Measurements from ENCODE around the gene DIO3. TPM values are rescaled to one million over a fixed set of nuclear protein-coding genes. Genes with fewer than 3 reads are reported as not detected.

Gene DIO3
- total and polyA plus RNA-seq, 2 of the 13 experiments (the other 11 are each of a cell fraction or from before 2014, with no cell fraction given) = not detected

DNA sequence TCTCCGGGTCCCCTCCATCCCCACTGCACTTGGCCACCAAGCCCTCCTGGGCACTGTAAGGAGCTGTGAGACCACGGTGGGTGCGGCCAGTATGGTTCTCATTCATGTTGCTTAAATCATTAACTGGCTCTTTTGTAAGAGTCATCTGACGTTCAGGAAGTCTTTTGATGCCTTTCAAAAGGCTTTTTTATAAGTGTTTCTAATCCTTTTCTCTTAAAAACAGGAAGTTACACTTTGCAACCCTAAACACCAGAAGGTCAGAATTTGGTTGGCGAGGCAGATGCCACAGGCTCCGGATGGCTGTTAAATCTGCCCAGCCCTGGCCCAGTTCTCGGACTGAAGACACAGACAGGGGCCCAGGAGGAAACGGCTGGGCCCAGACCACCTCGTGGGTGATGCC lies 26.1 kb upstream of the DIO3 start (continued):
- TF ChIP-seq MED1 (CRISPR knock-in tag; IDR thresholded peaks at IDR 0.05) (peak; percentile 31; the same call in 1 of the 2 replicates), NR1H2 (CRISPR knock-in tag; IDR thresholded peaks at IDR 0.05; ENCODE audit: borderline replicate concordance, low read depth) (no peak)

DNA sequence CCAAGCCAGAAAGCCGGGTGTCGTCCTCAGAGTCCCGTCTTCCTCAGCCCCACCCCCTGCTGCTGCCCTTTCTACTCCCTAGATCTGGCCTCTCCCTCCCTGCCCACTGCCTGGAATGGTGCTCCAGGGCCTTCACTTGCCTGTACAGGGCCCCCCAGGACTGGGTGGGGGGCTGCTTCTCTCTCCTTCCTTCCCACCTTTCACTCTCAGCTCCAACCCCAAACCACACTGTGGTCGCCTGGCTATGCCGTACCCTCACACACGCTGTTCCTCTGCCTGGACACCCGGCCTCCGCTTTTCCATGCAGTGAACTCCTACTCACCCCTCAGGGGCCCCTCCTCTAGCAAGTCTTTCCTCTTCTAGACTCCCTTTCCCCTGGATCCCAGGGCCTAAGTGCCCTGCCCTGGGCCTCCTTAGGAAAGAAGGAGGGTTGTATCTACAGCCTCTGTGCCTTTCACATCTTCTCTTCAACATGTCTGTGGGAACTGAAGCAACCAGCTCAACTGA lies 25.5 kb upstream of the DIO3 start:
- no TSS peak for BruUV-seq (replicated peaks)
- peaks cover 8 to 44% of the 10 kb centered on the region in 2 experiments; a peak in 3 of 5 replicates for H3K27me3 ChIP-seq (ENCODE audit: control insufficient read depth in 1 of 2, insufficient read depth in 2 of 2, low read length in 2 of 2)
- POLR2A ChIA-PET = no interaction called here
- TF ChIP-seq HNRNPLL (IDR thresholded peaks at IDR 0.05; ENCODE audit: low read depth, low read length, poor library complexity, severe bottlenecking) (no peak), ZNF143 (CRISPR knock-in tag; IDR thresholded peaks at IDR 0.05) (no peak), ZNF20 (CRISPR knock-in tag; IDR thresholded peaks at IDR 0.05) (no peak), ZNF33B (CRISPR knock-in tag; IDR thresholded peaks at IDR 0.05) (no peak), NCOR1 (IDR thresholded peaks at IDR 0.05; ENCODE audit: borderline replicate concordance, low read length) (no peak), ZNF484 (CRISPR knock-in tag; IDR thresholded peaks at IDR 0.05; ENCODE audit: borderline replicate concordance, low read depth) (no peak), THYN1 (CRISPR knock-in tag; IDR thresholded peaks at IDR 0.05; ENCODE audit: borderline replicate concordance, low read depth) (no peak)
- TF ChIP-seq, protein P1, sequence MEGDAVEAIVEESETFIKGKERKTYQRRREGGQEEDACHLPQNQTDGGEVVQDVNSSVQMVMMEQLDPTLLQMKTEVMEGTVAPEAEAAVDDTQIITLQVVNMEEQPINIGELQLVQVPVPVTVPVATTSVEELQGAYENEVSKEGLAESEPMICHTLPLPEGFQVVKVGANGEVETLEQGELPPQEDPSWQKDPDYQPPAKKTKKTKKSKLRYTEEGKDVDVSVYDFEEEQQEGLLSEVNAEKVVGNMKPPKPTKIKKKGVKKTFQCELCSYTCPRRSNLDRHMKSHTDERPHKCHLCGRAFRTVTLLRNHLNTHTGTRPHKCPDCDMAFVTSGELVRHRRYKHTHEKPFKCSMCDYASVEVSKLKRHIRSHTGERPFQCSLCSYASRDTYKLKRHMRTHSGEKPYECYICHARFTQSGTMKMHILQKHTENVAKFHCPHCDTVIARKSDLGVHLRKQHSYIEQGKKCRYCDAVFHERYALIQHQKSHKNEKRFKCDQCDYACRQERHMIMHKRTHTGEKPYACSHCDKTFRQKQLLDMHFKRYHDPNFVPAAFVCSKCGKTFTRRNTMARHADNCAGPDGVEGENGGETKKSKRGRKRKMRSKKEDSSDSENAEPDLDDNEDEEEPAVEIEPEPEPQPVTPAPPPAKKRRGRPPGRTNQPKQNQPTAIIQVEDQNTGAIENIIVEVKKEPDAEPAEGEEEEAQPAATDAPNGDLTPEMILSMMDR (CRISPR knock-in tag; IDR thresholded peaks at IDR 0.05) = no peak
- TF ChIP-seq, protein P2, sequence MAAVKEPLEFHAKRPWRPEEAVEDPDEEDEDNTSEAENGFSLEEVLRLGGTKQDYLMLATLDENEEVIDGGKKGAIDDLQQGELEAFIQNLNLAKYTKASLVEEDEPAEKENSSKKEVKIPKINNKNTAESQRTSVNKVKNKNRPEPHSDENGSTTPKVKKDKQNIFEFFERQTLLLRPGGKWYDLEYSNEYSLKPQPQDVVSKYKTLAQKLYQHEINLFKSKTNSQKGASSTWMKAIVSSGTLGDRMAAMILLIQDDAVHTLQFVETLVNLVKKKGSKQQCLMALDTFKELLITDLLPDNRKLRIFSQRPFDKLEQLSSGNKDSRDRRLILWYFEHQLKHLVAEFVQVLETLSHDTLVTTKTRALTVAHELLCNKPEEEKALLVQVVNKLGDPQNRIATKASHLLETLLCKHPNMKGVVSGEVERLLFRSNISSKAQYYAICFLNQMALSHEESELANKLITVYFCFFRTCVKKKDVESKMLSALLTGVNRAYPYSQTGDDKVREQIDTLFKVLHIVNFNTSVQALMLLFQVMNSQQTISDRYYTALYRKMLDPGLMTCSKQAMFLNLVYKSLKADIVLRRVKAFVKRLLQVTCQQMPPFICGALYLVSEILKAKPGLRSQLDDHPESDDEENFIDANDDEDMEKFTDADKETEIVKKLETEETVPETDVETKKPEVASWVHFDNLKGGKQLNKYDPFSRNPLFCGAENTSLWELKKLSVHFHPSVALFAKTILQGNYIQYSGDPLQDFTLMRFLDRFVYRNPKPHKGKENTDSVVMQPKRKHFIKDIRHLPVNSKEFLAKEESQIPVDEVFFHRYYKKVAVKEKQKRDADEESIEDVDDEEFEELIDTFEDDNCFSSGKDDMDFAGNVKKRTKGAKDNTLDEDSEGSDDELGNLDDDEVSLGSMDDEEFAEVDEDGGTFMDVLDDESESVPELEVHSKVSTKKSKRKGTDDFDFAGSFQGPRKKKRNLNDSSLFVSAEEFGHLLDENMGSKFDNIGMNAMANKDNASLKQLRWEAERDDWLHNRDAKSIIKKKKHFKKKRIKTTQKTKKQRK (IDR thresholded peaks at IDR 0.05; ENCODE audit: low read length) = no peak
- TF ChIP-seq, protein P3, sequence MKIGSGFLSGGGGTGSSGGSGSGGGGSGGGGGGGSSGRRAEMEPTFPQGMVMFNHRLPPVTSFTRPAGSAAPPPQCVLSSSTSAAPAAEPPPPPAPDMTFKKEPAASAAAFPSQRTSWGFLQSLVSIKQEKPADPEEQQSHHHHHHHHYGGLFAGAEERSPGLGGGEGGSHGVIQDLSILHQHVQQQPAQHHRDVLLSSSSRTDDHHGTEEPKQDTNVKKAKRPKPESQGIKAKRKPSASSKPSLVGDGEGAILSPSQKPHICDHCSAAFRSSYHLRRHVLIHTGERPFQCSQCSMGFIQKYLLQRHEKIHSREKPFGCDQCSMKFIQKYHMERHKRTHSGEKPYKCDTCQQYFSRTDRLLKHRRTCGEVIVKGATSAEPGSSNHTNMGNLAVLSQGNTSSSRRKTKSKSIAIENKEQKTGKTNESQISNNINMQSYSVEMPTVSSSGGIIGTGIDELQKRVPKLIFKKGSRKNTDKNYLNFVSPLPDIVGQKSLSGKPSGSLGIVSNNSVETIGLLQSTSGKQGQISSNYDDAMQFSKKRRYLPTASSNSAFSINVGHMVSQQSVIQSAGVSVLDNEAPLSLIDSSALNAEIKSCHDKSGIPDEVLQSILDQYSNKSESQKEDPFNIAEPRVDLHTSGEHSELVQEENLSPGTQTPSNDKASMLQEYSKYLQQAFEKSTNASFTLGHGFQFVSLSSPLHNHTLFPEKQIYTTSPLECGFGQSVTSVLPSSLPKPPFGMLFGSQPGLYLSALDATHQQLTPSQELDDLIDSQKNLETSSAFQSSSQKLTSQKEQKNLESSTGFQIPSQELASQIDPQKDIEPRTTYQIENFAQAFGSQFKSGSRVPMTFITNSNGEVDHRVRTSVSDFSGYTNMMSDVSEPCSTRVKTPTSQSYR (CRISPR knock-in tag; IDR thresholded peaks at IDR 0.05; ENCODE audit: borderline replicate concordance) = no peak

More for the DNA sequence above, 25.5 kb upstream of the DIO3 start:
- Histone ChIP-seq H3K4me3 (replicated peaks in 1 of 3; ENCODE audit: insufficient read depth in 1 of 3, low read depth in 2 of 3, low read length in 3 of 3) (peak overlapping the region in 1 of 3 experiments; percentile 21; a peak in 1 of 6 replicates), H3K79me2 (ENCODE audit: insufficient read depth, low read length) (no peaks in the 10 kb centered on the region), H4K20me1 (ENCODE audit: insufficient read depth, low read length) (no peaks in the 10 kb centered on the region), H3K4me1 (ENCODE audit: insufficient read depth, low read length) (peaks cover 20% of the 10 kb centered on the region), H3K36me3 (replicated peaks in 1 of 2; ENCODE audit: control insufficient read depth in 1 of 2, insufficient read depth in 2 of 2, low read length in 2 of 2) (no peaks in the 10 kb centered on the region), H3K9me3 (ENCODE audit: low read length) (no peaks in the 10 kb centered on the region), H2AFZ (ENCODE audit: low read length) (no peak overlapping the region), H3K4me2 (ENCODE audit: low read depth, low read length) (peak overlapping the region; percentile 46), H3K9ac (ENCODE audit: insufficient read depth, low read depth, low read length) (no peak overlapping the region), H3K27ac (ENCODE audit: extremely low read length, insufficient read depth, low read length) (no peak overlapping the region)
- FAIRE-seq (no peak), ATAC-seq (no peak; the same call in 2 of the 3 replicates), DNase-seq (ENCODE audit: low spot score) (no peak)
- CTCF ChIA-PET (ENCODE audit: low intra/inter-chr PET ratio, low total read pairs) = no interaction called here
- in situ Hi-C loops (cut with HindIII; ENCODE audit: extremely low pct_ligation_motif_present, low pct_unique_long_range_greater_than_20kb) = no loop called here
- whole genome bisulfite sequencing (ENCODE audit: low lambda C conversion rate) = 74% methylated on average over 5 of the region's 8 CpGs
- intact Hi-C loops (cut with micrococcal nuclease; ENCODE audit: unreplicated experiment) = no loop called here
